Left cardiac atrium (tissue), 4 donors: ENCODE measurements around the gene BEST1. TPM values are rescaled to one million over a fixed set of nuclear protein-coding genes. Genes with fewer than 3 reads are reported as not detected.
A peak's percentile ranks its signal among the peaks of the same experiment; 100 is the strongest.

Experiments used
- ATAC-seq, 2 donors: fragments of 200-7000 bp; cut with Tn5 transposase; one replicate each; pipeline ENCODE4 v1.9.1; 2020; ENCODE audit warnings: mild to moderate bottlenecking in 2 of 2, moderate library complexity in 2 of 2
- DNase-seq: peaks from one replicate; pipeline ENCODE4 v3.0.0-alpha.2; 2020
- intact Hi-C, 2 donors: fragments of 100-400 bp; cut with DNase I; formaldehyde crosslinking; loops; one replicate each; pipeline versions ENCODE4 v1.14.1 to v1.15.1; 2022 to 2023
- total RNA-seq, 2 donors: library from RNA; stranded (reverse); fragmentation: NEBNext Ultra II Directional; extraction: Animal tissue kit (Norgen Biotek cat#: 25700); gene quantifications; one replicate each; pipeline ENCODE4 v1.2.1, GENCODE V29; 2021
- donor health status: DM: no; HTN: yes; CAD: no.
- donor health status: DM: no; HTN: yes; CAD: no; lungs with severe emphysema.
- donor health status: DM: yes; HTN: yes; CAD: no.
- donor health status: Dilated cardiomyopathy.

BEST1 gene
- total RNA-seq, 2 donors from 2014 or later: 3.4 to 3.9 TPM

- intact Hi-C loops: loop anchor here in 1 of 2 donors (2.0 kb wide), 1 partner anchor 53 kb away; no protein-coding TSS in a partner anchor
Observed at GRCh38 chr11:61972112-61972671, 22.0 kb downstream of the BEST1 start.

GRCh38 chr11:61972672-61973475, 22.7 kb downstream of the BEST1 start:
- intact Hi-C loops: loop anchor here in 1 of 2 donors (2.0 kb wide), 1 partner anchor 52 kb away; no protein-coding TSS in a partner anchor
- DNase-seq: no peak
- ATAC-seq: peak in 1 of 2 donors; percentile 1

More at GRCh38 chr11:61972112-61972671, 22.0 kb downstream of the BEST1 start:
- DNase-seq (no peak), ATAC-seq (no peak)

GRCh38 chr11:61973476-61974162, 23.5 kb downstream of the BEST1 start:
- intact Hi-C loops: loop anchor here in 1 of 2 donors (2.0 kb wide), 1 partner anchor 51 kb away; no protein-coding TSS in a partner anchor
- ATAC-seq (no peak), DNase-seq (no peak)

GRCh38 chr11:61974766-61975631, 24.8 kb downstream of the BEST1 start:
- intact Hi-C loops: no loop called here

GRCh38 chr11:61975638-61976419, 25.7 kb downstream of the BEST1 start:
- intact Hi-C loops: no loop called here
- ATAC-seq: no peak
- no peak for DNase-seq

More at GRCh38 chr11:61974766-61975631, 24.8 kb downstream of the BEST1 start:
- ATAC-seq (no peak), DNase-seq (no peak)

- ATAC-seq: no peak
- intact Hi-C loops: no loop called here
- no peak for DNase-seq
Observed at GRCh38 chr11:61976420-61976800, 26.3 kb downstream of the BEST1 start.

- DNase-seq: no peak
- intact Hi-C loops: no loop called here
- ATAC-seq: no peak
Observed at GRCh38 chr11:61976813-61977475, 26.8 kb downstream of the BEST1 start.

GRCh38 chr11:61978703-61979661, 28.8 kb downstream of the BEST1 start:
- ATAC-seq (peak; percentile 78 to 79), DNase-seq (no peak)
- intact Hi-C loops: no loop called here

- ATAC-seq (no peak), DNase-seq (no peak)
- intact Hi-C loops: no loop called here
Observed at GRCh38 chr11:61980783-61981541, 30.8 kb downstream of the BEST1 start.

GRCh38 chr11:61983419-61983818, 33.3 kb downstream of the BEST1 start:
- ATAC-seq (peak; percentile 9 to 35), DNase-seq (no peak)
- intact Hi-C loops: no loop called here

GRCh38 chr11:61985869-61986268, 35.7 kb downstream of the BEST1 start:
- no peak for DNase-seq
- intact Hi-C loops: no loop called here

GRCh38 chr11:61994981-61995380, 44.8 kb downstream of the BEST1 start:
- intact Hi-C loops: no loop called here
- no peak for DNase-seq
- no peak for ATAC-seq

More at GRCh38 chr11:61985869-61986268, 35.7 kb downstream of the BEST1 start:
- ATAC-seq: no peak

GRCh38 chr11:61996933-61997332, 46.8 kb downstream of the BEST1 start:
- intact Hi-C loops: no loop called here
- DNase-seq: no peak
- no peak for ATAC-seq

- ATAC-seq: no peak
- intact Hi-C loops: no loop called here
- no peak for DNase-seq
Observed at GRCh38 chr11:61999141-61999975, 49.2 kb downstream of the BEST1 start.
